HG03575 (cell line): Measurements from ENCODE around the gene CSE1L.
A peak's percentile ranks its signal among the peaks of the same experiment; 100 is the strongest.
"Not testable (repeated sequence)": the region's sequence is repeated elsewhere in the genome, so short reads cannot be mapped to it uniquely, and the experiment has no call there.

Experiments used
- ATAC-seq: cut with Tn5 transposase; IDR thresholded peaks from one replicate; pipeline ENCODE4 v1.9.1; 2021; ENCODE audit not compliant: unreplicated experiment, insufficient number of reproducible peaks, low FRiP score; ENCODE audit errors: extremely low read depth

CSE1L gene

DNA sequence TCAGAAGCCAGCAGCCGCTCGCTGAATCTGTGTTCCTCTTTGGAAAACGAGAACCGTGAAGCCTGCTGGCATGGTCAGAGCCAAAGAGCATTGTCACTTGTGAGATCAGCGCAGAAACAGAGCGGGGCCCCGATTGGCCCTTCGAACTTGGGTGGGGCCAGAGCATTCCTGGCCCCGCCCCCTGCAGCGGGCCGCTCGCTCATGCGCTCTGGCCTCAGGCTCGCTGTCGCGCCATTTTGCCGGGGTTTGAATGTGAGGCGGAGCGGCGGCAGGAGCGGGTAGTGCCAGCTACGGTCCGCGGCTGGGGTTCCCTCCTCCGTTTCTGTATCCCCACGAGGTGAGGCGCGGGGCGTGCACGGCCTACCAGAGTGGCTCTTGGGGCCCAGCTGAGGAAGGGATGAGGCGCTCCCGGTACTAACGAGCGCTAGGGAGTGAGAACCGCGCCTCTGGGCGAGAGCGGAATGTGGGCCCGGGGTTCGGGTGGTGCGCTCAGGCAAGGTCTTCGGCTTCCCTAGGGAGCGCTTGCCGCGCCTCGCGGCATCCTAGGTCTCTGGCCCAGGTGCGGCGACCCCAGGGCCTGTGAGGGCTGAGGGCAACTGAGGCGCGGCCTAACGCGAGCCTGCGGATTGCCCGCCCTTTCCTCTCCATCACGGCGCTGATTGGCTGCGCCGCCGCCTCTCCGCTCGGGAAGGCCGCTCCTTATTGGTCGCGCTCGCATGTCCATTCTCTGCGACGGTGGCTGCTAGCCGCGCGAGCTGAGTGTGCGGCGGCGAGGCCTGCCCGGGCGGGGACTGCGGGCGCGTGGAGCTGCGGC lies at the start of gene CSE1L:
Gene CSE1L, plus strand, starts transcription at position 226 of the 814 bp plus-strand sequence. CDS start 12,152 bp downstream, outside the sequence.
- ATAC-seq: peak; percentile 56

GRCh38 chr20:48999890-49000870 lies 45.9 kb upstream of the CSE1L start:
- ATAC-seq: no peak

DNA sequence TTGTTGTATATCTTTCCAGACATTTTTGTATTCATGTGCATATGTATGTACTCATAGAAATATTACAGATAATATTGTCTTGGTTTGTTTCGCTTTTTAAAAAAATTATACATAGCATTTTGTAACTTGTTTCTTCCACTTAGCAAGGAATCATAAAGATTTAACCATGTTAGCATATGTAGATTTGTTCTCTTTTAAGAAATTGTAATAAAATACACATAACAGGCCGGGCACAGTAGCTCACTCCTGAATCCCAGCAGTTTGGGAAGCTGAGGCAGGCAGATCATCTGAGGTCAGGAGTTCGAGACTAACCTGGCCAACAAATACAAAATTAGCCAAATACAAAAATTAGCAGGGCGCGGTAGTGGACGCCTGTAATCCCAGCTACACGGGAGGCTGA lies 44.4 kb upstream of the CSE1L start:
- no peak for ATAC-seq

GRCh38 chr20:49006446-49006980 lies 39.6 kb upstream of the CSE1L start:
- ATAC-seq: no peak

DNA sequence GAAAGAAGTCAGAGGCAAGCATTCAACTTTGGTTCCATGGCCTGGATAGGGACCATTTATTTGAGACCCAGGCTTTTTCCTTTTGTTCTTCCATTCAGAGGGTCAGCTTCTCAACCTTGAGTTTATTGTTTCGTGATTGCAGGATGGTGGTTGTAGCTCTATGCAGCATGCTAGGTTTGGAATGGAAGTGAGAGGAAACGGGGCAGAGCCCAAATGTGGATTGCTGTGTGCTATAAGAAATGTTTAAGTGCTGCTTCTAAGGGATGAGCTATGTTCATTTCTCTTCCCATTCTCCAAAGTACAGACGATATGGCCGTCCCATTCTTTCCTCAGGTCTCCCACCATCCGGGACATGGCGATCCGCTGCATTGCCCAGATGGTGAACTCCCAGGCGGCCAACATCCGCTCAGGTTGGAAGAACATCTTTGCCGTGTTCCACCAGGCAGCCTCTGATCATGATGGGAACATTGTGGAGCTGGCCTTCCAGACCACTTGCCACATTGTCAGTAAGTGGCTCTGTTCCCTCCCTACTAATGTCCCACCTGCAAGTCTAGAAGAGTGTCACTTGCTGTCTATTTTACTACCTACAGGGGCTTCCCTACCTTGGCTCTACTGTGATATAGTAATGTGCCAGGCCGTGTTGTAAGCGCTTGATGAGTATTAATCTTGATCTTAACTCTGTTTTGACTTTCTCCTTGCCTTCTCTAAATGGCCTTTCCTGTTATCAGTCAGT lies 36.0 kb upstream of the CSE1L start:
- ATAC-seq: no peak

DNA sequence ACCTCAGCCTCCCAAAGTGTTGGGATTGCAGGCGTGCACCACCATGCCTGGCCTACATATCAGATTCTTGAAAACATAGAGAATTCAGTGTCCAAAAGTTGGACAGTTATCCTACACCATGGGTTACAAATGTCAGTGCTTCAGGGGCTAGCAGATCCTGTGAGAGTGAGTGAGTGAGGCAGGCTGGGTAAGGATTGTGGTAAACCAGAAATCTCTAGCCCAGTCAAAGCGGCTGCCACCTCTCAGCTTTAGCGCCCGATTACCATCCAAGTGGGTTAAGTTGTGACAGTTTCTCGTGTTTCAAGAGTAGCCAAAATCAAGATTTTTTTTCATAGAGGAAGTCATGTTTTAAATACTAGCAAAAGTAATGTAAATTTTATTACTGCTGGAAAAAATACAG lies 21.9 kb upstream of the CSE1L start:
- ATAC-seq: no peak

DNA sequence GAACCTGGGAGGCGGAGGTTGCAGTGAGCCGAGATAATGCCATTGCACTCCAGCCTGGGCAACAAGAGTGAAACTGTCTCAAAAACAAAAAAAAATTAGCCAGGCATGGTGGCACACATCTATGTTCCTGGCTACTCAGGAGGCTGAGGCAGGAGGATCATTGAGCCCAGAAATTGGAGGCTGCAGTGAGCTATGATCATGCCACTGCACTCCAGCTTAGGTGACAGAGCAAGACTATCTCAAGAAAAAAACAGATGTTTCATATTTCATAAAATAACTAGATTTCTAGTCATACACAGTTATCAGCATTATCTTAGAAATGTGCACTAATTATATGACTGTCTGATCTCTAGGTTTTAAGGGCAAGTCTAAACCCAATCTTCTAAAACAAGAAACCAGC lies 17.9 kb upstream of the CSE1L start:
- not testable (repeated sequence) for ATAC-seq

DNA sequence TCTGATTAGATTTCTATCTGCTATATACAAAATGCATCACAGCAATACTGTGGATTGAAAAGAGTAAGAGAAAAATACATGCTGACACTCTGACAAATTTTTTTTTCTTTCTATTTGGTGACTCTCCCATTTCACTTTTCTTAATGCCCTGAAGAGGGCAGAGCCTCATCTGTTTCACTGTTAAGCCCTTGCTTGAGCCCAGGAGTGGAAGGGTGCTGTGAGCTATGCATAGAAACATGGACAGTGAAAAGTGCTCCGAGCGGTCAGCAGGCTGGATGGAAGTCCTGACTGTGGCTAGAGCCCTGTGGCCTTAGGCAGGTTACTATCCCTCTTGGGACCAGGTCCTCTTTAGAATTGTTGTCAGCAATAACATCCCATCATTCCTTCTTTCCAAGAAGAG lies 17.4 kb upstream of the CSE1L start:
- ATAC-seq: no peak

DNA sequence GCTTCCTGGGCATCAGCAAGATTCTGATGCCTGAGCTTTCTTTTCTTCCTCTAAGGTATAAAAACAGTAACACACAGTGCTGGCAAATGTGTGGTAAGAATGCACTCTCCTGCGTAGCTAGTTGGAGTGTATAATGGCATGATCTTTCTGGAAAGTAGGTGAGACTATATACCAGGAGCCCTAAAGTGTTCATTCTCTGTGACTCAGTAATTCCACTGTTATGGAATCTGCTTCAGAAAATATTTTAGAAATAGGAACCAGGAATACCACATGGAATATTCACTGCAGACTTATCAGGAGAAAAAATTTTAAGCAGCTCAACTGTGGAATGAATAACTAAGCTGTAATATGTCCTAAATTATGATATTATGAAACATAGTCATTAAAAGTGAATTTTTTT lies 16.9 kb upstream of the CSE1L start:
- no peak for ATAC-seq

DNA sequence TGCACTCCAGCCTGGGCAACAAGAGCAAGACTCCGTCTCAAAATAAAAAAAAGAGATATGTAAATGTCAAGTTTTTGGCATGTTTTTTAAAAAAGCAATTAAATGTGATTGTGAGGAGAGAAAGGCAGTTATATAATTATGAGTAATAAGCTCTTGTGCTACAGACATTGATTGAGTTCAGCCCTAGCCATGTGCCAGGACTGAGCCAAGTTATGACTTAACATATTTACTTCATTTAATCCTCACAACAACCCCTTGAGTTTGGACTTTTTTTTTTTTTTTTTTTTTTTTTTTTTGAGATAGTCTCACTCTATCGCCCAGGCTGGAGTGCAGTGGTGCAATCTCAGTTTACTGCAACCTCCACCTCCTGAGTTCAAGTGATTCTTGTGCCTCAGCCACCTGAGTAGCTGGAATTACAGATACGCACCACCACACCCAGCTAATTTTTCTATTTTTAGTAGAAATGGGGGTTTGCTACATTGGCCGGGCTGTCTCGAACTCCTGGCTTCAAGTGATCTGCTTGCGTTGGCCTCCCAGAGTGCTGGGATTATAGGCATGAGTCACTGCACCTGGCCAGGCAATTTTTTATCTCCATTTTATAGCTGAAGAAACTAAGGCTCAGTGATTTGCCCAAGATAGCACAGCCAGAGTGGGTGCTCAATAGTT lies 15.0 kb upstream of the CSE1L start:
- no peak for ATAC-seq

GRCh38 chr20:49032455-49032854 lies 13.7 kb upstream of the CSE1L start:
- ATAC-seq: no peak

DNA sequence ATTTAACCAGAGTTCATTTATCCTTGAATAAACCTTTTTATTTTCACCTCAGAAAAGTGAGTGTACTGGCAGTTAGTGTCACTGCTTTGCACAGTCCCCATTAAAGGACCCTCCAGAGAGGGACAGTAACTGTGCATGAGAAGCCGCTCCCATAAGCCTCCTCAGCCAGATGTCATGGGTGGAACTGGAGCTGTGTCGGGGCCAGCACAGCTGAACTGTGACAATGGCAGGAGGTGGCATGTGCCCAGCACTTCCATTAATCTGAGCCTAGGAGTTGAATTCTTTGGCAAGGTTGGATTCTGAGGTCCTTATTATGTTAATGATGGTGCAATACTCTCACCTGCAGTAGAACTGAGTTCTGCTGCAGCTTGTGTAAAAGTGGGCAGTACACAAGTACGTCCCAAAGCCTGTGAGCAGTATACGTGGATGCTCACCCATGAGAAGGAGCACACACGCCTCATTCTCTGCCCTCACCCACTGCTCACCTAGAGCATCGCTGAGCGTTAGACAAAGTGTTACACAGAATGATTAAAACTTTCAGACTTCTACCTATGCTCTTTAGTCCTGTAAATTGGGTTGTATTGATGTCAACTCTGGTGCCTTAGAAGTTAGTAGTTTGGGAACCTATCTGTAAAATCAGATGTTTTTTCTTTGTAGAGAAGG lies 11.9 kb upstream of the CSE1L start:
- ATAC-seq: no peak

- no peak for ATAC-seq
These were observed 8.1 kb upstream of the CSE1L start for GRCh38 chr20:49037962-49038387.

DNA sequence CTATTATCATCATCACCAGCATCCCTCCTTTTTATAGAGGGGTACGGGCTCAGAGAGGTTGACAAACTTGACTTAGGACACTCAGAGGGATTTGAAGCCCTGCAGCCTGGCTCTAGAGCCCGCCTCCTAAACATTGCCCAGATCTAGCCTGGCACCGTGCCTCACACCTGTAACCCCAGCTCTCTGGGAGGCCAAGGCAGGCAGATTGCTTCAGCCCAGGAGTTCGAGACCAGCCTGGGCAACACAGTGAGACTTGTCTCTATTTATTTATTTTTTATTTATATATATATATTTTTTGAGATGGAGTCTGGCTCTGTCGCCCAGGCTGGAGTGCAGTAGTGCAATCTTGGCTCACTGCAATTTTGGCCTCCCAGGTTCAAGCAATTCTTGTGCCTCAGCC lies 6.3 kb upstream of the CSE1L start:
- no peak for ATAC-seq

DNA sequence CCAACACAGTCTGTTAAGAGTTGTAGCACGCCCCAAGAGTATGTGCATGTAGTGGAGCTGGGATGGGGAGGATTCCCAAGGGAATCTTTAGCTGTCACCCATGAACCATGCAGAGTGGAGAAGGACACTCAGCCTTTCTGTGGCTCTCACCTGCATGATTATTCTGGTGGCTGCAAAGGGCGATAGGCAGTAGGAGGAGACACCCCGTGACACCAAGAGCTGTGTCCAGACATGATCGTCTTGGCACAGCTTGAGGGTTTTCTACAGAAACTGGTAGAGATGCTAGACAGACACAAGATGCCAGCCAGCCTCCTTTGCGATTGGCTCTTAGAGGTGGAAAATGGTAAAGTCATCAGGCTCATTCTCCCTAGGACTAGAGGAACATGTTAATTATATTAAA lies 3.1 kb upstream of the CSE1L start:
- no peak for ATAC-seq

DNA sequence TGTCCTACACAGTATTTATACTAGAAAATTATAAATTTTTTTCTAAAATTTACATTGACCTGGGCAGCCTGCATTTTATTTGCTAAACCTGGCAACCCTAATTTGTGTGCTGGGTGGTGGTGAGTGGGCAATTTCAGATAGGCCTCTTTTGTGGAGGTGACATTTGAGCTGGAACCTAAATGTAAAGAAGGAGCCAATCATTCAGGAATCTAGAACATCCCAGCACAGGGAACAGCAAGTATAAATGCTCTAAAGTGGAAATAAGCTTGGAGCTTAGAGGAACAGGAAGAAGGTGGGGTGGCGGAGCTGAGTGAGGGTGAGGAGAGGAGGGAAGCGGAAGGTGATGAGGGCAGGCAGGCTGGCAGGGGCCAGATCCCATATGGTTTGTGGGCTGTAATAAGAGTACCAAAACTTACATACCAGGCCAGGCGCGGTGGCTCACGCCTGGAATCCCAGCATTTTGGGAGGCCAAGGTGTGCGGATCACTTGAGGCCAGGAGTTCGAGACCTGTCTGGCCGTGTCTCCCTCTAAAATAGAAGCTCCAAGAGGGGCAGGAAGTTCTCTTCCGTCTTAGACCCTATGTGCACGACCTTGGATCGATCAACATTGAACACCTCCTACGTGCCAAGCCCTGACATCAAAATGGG lies 549 bp upstream of the CSE1L start:
- ATAC-seq: no peak

DNA sequence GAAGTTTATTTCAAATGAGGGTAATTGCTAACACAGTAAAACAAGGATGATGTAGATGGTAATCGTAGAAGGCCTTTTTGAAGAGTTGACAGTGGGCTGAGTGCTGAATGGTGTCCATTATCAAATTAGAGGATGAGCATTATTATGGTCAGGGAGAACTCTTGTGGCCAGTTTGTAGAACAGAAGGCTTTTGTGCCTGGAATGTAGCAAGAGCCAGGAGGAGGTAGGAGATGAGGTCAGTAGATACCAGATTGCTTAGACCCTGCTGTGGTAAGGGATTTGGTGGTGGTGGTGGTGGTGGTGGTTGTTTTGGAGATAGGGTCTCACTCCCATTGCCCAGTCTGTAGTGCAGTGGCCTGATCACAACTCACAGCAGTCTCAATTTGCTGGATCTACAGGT lies 6.2 kb downstream of the CSE1L start:
- no peak for ATAC-seq
